Activated T-helper 17 cell treated with anti-CD3 and anti-CD28 coated beads, Interleukin-2, amount 50 U/mL, for 72 hours (primary cell): ENCODE data around the gene TTC27. TPM values are rescaled to one million over a fixed set of nuclear protein-coding genes. Genes with fewer than 3 reads are reported as not detected.

ENCODE experiments used
- ATAC-seq: fragments of 150-1000 bp; cut with Tn5 transposase; replicated peaks from 2 replicates; pipeline ENCODE4 v1.10.0; 2021; ENCODE audit warnings: mild to moderate bottlenecking, moderate library complexity
- H3K27ac Mint-ChIP-seq: one replicate; pipeline ENCODE4 v1.8.0; 2022; ENCODE audit warnings: mixed read lengths
- H3K27me3 Mint-ChIP-seq: one replicate; pipeline ENCODE4 v1.8.0; 2022; ENCODE audit warnings: mixed read lengths
- H3K36me3 Mint-ChIP-seq: one replicate; pipeline ENCODE4 v1.8.0; 2022; ENCODE audit warnings: low read depth, mild to moderate bottlenecking, mixed read lengths
- H3K4me1 Mint-ChIP-seq: one replicate; pipeline ENCODE4 v1.8.0; 2022; ENCODE audit warnings: mixed read lengths
- H3K4me3 Mint-ChIP-seq: one replicate; pipeline ENCODE4 v1.8.0; 2022; ENCODE audit warnings: mild to moderate bottlenecking, mixed read lengths
- H3K9me3 Mint-ChIP-seq: one replicate; pipeline ENCODE4 v1.8.0; 2022; ENCODE audit warnings: mixed read lengths
- total RNA-seq, 2 donors: library from RNA; stranded (reverse); gene quantifications; one replicate each; pipeline ENCODE4 v1.2.3, GENCODE V29; 2022

TTC27 gene
- total RNA-seq = 10 to 100 TPM; 19.5 to 32.6 TPM

DNA sequence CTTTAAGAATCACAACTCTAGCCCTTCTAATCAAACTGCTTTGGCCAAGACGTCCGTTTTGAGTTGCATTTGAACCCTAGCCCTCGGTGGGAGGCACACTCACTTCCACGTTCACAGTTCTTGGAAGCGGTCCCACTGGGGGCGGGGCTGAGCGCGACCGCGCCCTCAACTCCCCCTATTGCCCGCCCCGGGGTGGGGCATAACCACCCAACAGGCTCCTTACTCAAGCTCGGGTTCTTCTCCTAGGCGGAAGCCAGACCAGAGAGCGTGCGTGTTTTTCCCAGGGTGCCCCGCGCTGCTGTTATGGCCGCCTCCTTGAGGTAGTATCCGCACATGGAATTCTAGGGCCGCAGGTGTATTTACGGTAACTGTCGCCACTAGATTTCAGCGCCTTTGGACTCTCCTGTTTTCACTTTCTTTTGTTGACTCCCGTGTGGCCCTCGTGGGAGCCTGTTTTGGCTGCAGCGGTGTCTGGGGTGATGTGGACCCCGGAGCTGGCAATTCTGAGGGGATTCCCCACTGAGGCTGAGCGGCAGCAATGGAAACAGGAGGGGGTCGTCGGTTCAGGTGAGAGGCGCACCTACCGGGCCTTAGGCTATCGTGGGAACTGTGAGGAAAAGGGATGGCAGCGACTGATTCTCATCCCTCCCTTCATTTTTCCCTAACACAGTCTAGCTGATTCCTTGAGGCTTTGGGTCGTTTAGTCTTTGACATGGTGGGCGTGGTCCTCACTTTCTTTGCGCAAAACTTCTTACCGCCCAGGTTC lies at the start of gene TTC27:
Gene TTC27, plus strand, starts transcription at position 237 of the 766 bp plus-strand sequence. Its CDS starts 243 bp downstream, at position 480.
- Mint-ChIP-seq H3K4me3 (peak within 1 kb of the TSS; percentile 92), H3K27ac (peak within 1 kb of the TSS; percentile 91), H3K27me3 (no peaks in the 10 kb centered on the region), H3K9me3 (no peaks in the 10 kb centered on the region), H3K36me3 (peaks cover 46% of the 10 kb centered on the region), H3K4me1 (peaks cover 19% of the 10 kb centered on the region)
- peak; percentile 100 for ATAC-seq

- Mint-ChIP-seq H3K9me3 (no peaks in the 10 kb centered on the region), H3K27me3 (no peaks in the 10 kb centered on the region), H3K36me3 (peaks cover 45% of the 10 kb centered on the region), H3K4me1 (peaks cover 8% of the 10 kb centered on the region), H3K27ac (peak overlapping the region; percentile 70), H3K4me3 (peak overlapping the region; percentile 55)
- ATAC-seq = peak; percentile 98
Measured at GRCh38 chr2:32591669-32592463, 36.0 kb upstream of the TTC27 start.

DNA sequence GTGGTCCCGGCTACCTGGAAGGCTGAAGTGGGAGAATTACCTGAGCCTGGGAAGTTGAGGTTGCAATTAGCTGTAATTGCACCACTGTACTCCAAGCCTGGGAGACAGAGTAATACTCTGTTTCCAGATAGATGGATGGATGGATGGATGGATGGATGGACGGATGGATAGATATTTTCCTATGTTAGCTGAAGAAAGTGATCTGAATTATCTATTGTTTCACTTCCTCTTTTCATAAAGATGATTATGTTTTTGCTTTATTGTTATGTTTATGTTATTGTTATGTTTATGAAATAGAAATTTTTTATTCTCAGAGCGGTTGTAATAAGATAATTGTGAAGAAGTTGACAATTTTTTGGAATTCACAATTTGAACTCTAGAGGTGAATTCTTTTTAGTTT lies 33.3 kb upstream of the TTC27 start:
- no peak overlapping the region for H3K4me3 Mint-ChIP-seq
- no peaks in the 10 kb centered on the region for H3K27me3 Mint-ChIP-seq
- peaks cover 68% of the 10 kb centered on the region for H3K36me3 Mint-ChIP-seq
- peaks cover 8% of the 10 kb centered on the region for H3K4me1 Mint-ChIP-seq
- H3K9me3 Mint-ChIP-seq = no peaks in the 10 kb centered on the region
- peak overlapping the region; percentile 16 for H3K27ac Mint-ChIP-seq
- no peak for ATAC-seq

DNA sequence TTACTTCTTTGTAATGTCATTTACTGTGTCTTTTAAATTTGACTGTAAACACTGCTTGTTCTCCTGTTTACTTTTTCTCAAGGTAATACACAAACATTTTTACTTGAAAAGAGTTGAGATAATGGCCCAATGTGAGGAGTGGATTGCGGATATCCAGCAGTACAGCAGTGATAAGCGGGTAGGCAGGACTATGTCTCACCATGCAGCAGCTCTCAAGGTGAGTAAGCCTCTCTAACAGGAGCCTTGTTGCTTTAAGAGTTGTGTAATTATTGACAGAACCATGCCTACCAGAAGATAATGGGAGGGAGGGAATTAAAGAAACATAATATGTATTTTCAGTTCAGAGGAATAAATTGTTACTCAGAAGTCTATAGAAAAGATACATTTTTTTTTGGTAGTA lies 16.5 kb upstream of the TTC27 start:
- ATAC-seq = no peak
- Mint-ChIP-seq H3K36me3 (peaks cover 99% of the 10 kb centered on the region), H3K27ac (no peak overlapping the region), H3K9me3 (no peaks in the 10 kb centered on the region), H3K4me1 (peaks cover 5% of the 10 kb centered on the region), H3K4me3 (no peak overlapping the region), H3K27me3 (no peaks in the 10 kb centered on the region)

DNA sequence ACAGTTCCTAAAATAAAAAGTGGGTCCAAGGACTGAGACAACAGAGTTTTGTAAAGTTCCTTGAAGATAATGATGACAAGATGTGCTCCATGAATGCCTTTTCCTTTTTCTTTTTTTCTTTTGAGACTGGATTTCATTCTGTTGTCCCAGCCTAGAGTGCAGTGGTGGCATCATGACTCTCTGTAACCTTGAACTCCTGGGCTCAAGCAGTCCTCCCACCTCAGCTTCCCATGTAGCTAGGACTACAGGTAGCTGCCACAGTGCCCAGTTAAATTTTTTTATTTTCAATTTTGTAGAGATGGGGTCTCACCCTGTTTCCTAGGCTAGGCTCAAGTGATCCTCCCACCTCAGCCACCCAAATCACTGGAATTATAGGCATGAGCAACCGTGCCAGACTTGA lies 16.1 kb upstream of the TTC27 start:
- Mint-ChIP-seq H3K27me3 (no peaks in the 10 kb centered on the region), H3K4me1 (peaks cover 5% of the 10 kb centered on the region), H3K4me3 (no peak overlapping the region), H3K27ac (no peak overlapping the region), H3K9me3 (no peaks in the 10 kb centered on the region), H3K36me3 (peaks cover 97% of the 10 kb centered on the region)
- no peak for ATAC-seq

- Mint-ChIP-seq H3K27me3 (no peaks in the 10 kb centered on the region), H3K36me3 (peaks cover 99% of the 10 kb centered on the region), H3K4me3 (no peak overlapping the region), H3K27ac (peak overlapping the region; percentile 55), H3K9me3 (no peaks in the 10 kb centered on the region), H3K4me1 (peaks cover 5% of the 10 kb centered on the region)
- no peak for ATAC-seq
Measured at GRCh38 chr2:32614084-32614483, 13.8 kb upstream of the TTC27 start.

- no peak overlapping the region for H3K27ac Mint-ChIP-seq
- H3K4me3 Mint-ChIP-seq = no peak overlapping the region
- peaks cover 82% of the 10 kb centered on the region for H3K36me3 Mint-ChIP-seq
- H3K27me3 Mint-ChIP-seq = no peaks in the 10 kb centered on the region
- peaks cover 5% of the 10 kb centered on the region for H3K4me1 Mint-ChIP-seq
- no peak for ATAC-seq
- no peaks in the 10 kb centered on the region for H3K9me3 Mint-ChIP-seq
Measured at GRCh38 chr2:32617599-32618189, 10.2 kb upstream of the TTC27 start.

DNA sequence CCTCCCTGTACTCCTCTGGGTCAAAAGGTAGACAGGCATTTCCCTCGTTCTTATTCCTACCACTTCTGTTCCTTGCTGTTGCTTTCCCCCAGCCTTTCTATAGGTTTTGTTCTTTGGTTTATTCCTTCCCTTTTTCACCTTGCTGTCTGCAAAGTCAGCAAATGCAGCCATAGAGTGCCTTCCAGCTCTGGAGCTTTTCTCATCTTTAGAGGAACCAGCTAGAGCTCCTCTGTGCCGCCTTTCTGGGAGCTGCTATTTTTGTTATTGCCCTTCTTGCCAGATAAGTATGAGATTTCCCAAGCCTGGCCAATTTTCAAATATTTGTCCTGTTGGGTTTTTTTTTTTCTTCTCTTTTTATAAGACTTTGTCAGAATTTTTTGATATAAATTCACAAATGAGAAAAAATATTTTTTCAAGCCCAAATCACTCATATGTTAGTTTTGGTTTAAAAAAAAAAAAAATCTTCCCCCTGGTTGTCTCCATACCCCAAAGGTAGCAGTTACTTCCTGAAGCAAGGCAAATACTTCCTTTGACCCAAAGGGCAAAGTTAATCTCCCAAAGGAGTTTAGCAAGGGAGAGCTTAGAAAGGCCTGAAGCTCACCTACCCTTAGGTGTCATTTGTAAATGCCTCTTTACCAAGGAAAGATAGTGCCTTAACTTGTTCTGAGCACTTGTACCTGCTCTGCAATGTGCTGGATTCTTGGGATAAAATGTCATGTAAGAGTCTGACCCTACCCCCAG lies 5.1 kb upstream of the TTC27 start:
- H3K27ac Mint-ChIP-seq = peak overlapping the region; percentile 46
- H3K27me3 Mint-ChIP-seq = no peaks in the 10 kb centered on the region
- H3K36me3 Mint-ChIP-seq = peaks cover 46% of the 10 kb centered on the region
- H3K4me3 Mint-ChIP-seq = no peak overlapping the region
- no peak for ATAC-seq
- H3K4me1 Mint-ChIP-seq = peaks cover 7% of the 10 kb centered on the region
- no peaks in the 10 kb centered on the region for H3K9me3 Mint-ChIP-seq

- Mint-ChIP-seq H3K4me1 (peaks cover 10% of the 10 kb centered on the region), H3K36me3 (peaks cover 41% of the 10 kb centered on the region), H3K9me3 (no peaks in the 10 kb centered on the region), H3K4me3 (no peak overlapping the region), H3K27me3 (no peaks in the 10 kb centered on the region), H3K27ac (no peak overlapping the region)
- no peak for ATAC-seq
Measured at GRCh38 chr2:32623311-32623706, 4.5 kb upstream of the TTC27 start.

DNA sequence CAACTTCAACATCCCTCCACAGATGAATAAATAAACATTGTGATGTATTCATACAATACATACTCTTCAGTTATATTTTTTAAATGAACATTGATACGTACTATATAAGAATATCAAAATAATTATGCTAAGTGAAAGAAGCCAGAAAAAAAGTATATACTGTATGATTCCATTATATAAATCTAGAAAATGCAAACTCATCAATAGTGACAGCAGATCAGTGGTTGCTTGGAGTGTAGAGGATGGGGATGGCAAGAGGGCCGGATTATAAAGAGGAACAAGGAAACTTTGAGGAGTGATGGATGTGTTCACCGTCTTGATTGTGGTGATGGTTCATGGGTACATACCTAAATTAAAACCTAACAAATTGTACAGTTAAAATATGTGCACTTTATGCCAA lies 3.0 kb upstream of the TTC27 start:
- no peak overlapping the region for H3K4me3 Mint-ChIP-seq
- H3K27ac Mint-ChIP-seq = peak overlapping the region; percentile 77
- no peaks in the 10 kb centered on the region for H3K27me3 Mint-ChIP-seq
- H3K36me3 Mint-ChIP-seq = peaks cover 29% of the 10 kb centered on the region
- no peaks in the 10 kb centered on the region for H3K9me3 Mint-ChIP-seq
- peaks cover 16% of the 10 kb centered on the region for H3K4me1 Mint-ChIP-seq
- ATAC-seq = no peak

DNA sequence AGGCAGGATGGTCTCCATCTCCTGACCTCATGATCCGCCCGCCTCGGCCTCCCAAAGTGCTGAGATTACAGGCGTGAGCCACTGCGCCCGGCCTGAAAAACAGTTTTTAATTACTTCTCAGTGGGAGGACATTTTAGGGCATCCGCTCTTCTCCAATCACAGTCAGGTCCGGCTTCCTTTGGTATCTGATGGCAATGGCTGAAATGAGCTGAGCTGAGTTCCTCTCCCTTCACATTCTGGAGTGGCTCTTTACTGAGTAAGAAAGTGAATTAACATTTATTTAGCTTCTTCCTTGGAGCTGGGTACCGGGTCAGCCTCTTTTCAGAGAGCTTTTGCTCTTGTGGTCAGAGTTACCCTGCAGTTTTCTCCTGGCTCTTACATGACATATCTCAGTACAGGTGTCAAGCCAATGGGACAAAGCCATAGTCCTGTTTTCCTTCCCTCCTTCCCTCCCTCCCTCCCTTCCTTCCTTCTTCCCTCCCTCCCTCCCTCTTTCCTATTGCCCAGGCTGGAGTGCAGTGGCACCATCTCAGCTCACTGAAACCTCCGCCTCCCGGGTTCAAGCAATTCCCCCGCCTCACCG lies 1.1 kb upstream of the TTC27 start:
- Mint-ChIP-seq H3K36me3 (peaks cover 45% of the 10 kb centered on the region), H3K4me1 (peaks cover 19% of the 10 kb centered on the region), H3K27me3 (no peaks in the 10 kb centered on the region), H3K9me3 (no peaks in the 10 kb centered on the region), H3K4me3 (peak overlapping the region; percentile 92), H3K27ac (peak overlapping the region; percentile 91)
- ATAC-seq = no peak

GRCh38 chr2:32627441-32627813 lies 423 bp upstream of the TTC27 start:
- Mint-ChIP-seq H3K4me1 (peaks cover 19% of the 10 kb centered on the region), H3K36me3 (peaks cover 45% of the 10 kb centered on the region), H3K9me3 (no peaks in the 10 kb centered on the region), H3K4me3 (peak overlapping the region; percentile 92), H3K27ac (peak overlapping the region; percentile 91), H3K27me3 (no peaks in the 10 kb centered on the region)
- ATAC-seq = peak; percentile 48

DNA sequence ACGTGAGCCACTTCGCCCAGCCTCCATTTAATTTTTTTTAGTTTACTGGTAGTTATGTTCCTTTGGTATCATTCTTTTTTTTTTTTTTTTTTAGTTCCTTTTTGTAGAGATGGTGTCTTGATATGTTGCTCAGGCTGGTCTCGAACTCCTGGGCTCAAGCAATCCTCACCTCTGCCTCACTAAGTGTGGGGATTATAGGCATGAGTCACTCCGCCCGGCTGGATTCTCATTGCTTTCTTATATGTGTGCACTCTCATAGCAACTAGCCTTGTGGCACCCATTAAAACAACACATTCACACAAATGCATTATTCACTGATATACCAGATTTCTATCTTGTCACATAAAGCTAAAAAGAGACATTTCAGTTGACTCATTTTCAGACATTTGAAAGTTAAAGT lies 4.2 kb downstream of the TTC27 start:
- Mint-ChIP-seq H3K4me3 (no peak overlapping the region), H3K36me3 (peaks cover 72% of the 10 kb centered on the region), H3K27ac (no peak overlapping the region), H3K9me3 (no peaks in the 10 kb centered on the region), H3K4me1 (peaks cover 19% of the 10 kb centered on the region), H3K27me3 (no peaks in the 10 kb centered on the region)
- ATAC-seq = no peak

- Mint-ChIP-seq H3K36me3 (peaks cover 81% of the 10 kb centered on the region), H3K27me3 (no peaks in the 10 kb centered on the region), H3K27ac (no peak overlapping the region), H3K4me1 (peaks cover 10% of the 10 kb centered on the region), H3K4me3 (no peak overlapping the region), H3K9me3 (no peaks in the 10 kb centered on the region)
- no peak for ATAC-seq
Measured at GRCh38 chr2:32633040-32633439, 5.2 kb downstream of the TTC27 start.
